ACHN (cell line): ENCODE measurements around the gene PCSK1N.

ENCODE experiments used
- DNase-seq: peaks from one replicate; pipeline ENCODE4 v3.0.0-alpha.2; 2015
- in situ Hi-C: cut with HindIII; loops from 2 replicates; pipeline ENCODE4 v1.10.0; 2017; ENCODE audit warnings: low sequenced_read_pairs, low pct_ligation_motif_present, low pct_unique_long_range_greater_than_20kb

Gene PCSK1N

GRCh38 chrX:48794340-48794910 lies 41.0 kb downstream of the PCSK1N start:
- in situ Hi-C loops = no loop called here
- DNase-seq = no peak

GRCh38 chrX:48793935-48794334 lies 41.5 kb downstream of the PCSK1N start:
- no peak for DNase-seq
- in situ Hi-C loops = no loop called here

DNA sequence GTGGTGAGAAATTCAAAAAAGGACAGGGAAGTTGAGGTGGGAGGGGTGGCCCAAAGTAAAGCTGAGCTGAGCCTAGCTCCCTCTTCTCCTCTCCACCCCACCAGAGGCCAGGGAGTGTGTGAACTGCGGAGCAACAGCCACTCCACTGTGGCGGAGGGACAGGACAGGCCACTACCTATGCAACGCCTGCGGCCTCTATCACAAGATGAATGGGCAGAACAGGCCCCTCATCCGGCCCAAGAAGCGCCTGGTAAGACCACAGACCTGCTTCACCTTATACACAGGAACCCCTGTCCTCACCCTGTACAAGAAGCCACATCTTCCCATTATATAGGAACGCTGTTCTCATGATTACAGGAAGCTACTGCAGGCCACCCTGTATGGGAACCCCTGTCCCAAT lies 43.2 kb downstream of the PCSK1N start:
- no peak for DNase-seq
- in situ Hi-C loops = no loop called here

- no peak for DNase-seq
- in situ Hi-C loops = no loop called here
Observed at GRCh38 chrX:48791063-48791820, 44.2 kb downstream of the PCSK1N start.

DNA sequence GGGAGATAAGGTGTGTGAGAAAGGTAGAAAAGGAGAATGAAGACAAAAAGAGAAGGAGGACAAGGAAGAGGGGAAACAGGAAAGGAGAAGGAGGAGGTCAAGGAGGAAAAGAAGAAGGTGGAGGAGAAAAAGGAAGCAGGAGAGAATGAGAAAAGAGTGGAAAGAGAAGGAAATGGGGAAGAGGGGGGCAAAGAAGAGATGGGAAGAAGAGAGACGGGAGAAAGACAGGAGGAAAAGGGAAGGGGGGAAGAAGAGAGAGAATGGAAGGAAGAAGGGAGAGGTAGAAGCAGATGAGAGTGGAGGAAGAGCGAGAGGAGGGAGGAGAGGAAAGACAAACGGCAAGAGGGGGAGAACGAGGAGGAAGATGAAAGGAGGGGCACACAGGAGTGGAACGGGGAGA lies 44.9 kb downstream of the PCSK1N start:
- in situ Hi-C loops = no loop called here
- DNase-seq = no peak

GRCh38 chrX:48789366-48790220 lies 45.8 kb downstream of the PCSK1N start:
- no peak for DNase-seq
- in situ Hi-C loops = no loop called here

DNA sequence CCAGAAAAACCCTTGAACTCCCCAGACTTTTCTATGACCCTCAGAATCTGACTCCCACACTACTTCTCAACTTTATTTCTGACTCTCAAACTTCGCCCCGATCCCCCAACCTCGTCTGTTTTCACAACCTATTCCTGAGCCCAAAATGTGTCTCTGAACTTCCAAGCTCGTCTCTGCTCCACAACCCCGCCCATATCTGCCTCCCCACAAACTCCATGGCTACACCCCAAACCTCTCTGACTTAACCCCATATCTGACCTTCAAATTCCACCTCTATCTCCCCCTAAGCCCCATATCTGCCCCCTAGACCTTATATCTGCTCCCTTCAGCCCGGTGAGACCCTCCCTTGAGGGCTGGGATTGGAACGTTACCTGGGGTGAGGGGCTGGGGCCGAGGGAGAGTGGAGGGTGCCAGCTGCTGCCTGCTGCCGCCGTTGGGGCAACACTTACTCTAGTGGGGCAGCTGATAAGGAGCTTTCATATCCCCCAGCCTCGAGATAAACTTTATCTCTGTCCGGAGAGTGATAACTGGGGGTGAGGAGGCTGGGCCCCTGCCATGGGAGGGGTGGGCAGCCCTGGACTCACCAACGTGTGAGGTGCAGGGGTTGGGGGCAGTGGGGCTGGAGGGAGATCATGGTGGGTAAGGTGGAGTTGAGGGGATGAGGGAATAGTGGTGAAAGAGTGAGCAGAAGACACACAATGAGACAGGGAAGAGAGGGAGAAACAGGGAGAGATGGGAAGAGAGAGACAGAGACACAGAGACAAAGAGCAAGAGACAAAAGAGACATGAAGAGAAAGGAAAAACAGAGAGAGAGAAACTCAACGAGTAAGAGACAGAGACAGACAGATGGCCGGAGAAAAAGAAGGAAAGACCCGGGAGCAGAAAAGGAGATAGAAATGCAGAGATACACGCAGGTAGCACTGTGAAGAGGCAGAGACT lies 47.6 kb downstream of the PCSK1N start:
- in situ Hi-C loops = no loop called here
- DNase-seq = no peak

GRCh38 chrX:48786825-48787504 lies 48.4 kb downstream of the PCSK1N start:
- in situ Hi-C loops = no loop called here
- no peak for DNase-seq

DNA sequence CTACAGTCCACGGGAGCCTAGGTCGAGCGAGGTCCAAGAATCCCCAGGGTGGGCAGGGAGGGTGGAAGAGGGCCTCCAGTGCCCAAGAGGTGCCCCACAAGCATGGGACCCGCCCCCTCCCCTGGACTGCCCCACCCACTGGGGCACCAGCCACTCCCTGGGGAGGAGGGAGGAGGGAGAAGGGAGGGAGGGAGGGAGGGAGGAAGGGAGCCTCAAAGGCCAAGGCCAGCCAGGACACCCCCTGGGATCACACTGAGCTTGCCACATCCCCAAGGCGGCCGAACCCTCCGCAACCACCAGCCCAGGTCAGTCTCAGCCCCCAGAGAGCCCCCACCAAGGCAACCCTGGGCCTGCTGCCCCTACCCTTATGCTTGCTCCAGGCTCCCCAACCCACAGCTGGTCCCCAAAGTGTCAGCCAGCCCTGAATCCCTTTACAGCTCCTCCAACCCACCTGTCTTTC lies 49.0 kb downstream of the PCSK1N start, which contains the start of gene GATA1:
GATA1 (plus strand) TSS at position 250 of the 460 bp plus-strand sequence. CDS start 4,520 bp downstream, outside the sequence.
- no peak for DNase-seq
- in situ Hi-C loops = no loop called here

DNA sequence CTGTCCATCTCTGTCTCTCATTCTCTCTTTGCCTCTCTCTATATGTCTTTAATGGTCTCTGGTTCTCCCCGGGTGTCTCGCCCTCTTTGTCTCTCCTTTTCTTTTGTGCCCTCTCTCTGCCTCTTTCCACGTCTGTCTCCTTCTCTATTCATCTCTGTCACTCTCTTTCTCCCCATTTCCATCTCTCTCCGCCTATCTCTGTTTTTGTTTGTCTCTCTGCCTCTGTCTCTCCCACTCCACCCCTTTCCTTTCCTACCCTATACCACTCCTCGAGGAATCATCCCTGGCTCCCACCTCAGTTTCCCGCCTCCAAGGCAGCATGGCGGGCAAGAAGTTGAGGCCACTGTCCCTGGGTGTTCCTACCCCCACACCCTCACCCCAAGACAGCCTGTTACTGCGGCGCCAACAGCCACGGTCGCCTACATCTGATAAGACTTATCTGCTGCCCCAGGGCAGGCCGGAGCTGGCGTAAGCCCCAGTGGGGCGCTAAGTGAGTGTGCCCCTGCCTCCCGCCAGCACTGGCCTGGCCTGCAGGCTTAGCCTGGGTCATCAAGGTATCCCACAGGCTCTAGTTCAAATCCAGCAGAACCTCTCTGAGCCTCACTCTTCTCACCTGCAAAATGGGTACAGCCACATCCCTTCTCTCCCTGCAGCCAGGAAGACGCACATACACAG lies 49.7 kb downstream of the PCSK1N start:
- in situ Hi-C loops = no loop called here
- DNase-seq = no peak

DNA sequence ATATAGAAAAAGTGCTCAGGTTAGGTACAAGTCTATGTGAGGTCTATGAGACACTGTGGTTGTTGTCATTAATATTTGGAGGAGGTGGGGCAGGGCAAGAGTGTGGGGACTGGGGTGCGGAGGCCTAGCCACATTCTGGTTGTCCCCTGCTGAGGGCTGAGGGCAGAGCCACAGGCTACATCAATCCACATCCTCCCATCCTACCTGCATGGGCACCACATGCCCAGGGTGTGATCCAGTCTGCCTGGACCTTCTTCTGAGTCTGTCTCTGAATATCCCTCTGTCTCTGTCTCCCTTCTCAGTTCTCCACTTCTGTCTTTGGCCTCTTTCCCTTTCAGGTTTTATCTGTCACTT lies 50.2 kb downstream of the PCSK1N start:
- DNase-seq = no peak
- in situ Hi-C loops = no loop called here

DNA sequence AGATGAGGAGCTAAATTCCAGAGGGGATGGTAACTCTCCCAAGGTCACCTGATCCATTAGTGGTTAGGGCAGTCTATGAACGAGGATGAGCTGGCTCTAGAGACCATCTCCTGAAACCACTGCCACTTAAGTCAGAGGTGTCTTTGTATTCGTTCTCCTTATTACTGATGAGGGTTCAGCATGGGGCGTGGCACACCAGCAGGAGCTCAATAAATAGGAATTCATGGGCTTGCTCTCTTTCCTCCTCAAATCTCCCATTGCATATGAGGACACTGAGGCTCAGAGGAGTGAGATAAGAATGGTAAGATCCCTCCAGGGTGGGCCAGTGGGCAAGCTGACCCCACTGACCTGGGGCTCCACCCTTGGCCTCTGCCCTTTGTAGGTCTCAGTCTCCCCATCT lies 50.7 kb downstream of the PCSK1N start:
- in situ Hi-C loops = no loop called here
- no peak for DNase-seq

DNA sequence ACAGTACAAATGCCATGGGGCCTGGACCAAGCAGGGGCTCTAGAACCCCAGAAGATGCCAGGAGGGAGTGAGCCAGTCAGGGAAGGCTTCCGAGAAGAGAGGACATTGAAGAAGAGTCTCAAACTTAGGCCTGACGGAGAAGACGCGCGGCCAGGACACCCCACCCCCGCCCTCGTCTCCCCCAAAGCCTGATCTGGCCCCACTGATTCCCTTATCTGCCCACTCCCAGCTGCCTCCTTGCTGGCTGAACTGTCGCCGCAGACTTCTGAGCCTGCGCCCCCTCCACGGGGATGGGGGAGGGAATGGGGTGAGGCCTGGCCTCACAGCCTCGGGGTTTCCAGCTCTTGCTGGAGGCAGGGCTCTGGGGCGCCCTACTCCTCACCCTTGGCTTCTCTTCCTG lies 52.6 kb downstream of the PCSK1N start:
- in situ Hi-C loops = no loop called here

GRCh38 chrX:48782216-48782615 lies 53.2 kb downstream of the PCSK1N start:
- in situ Hi-C loops = no loop called here

More for the DNA sequence above, 52.6 kb downstream of the PCSK1N start:
- DNase-seq = no peak

DNA sequence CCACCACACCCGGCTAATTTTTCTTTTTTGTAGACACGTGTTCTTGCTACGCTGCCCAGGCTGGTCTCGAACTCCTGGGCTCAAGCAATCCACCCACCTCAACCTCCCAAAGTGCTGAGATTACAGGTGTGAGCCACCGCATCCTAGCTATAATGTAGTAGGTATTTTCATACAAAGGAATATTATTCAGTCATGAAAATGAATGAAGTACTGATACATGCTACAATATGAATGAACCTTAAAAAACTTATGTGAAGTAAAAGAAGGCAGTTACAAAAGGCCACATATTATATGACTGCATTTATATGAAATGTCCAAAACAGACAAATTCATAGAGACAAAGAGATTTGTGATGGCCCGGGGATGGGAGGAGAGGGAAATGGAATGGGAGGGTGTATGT lies 53.7 kb downstream of the PCSK1N start:
- no peak for DNase-seq
- in situ Hi-C loops = no loop called here

More at GRCh38 chrX:48782216-48782615, 53.2 kb downstream of the PCSK1N start:
- DNase-seq = no peak
